Right kidney (tissue), 1 donor: Measurements from ENCODE around the gene NTF3.

Experiments used
- DNase-seq: peaks from one replicate; pipeline ENCODE4 v3.0.0-alpha.2; 2016

NTF3 gene

GRCh38 chr12:5430641-5431603 lies 986 bp upstream of the NTF3 start:
- DNase-seq = peak; percentile 47

GRCh38 chr12:5433081-5433844 lies 1.4 kb downstream of the NTF3 start:
- DNase-seq = peak; percentile 74

GRCh38 chr12:5433845-5434646 lies 2.1 kb downstream of the NTF3 start:
- DNase-seq = peak; percentile 35

GRCh38 chr12:5434647-5435560 lies 3.0 kb downstream of the NTF3 start:
- DNase-seq = no peak

- DNase-seq = peak; percentile 49
Measured at GRCh38 chr12:5437182-5437583, 5.3 kb downstream of the NTF3 start.

- DNase-seq = peak; percentile 37
Measured at GRCh38 chr12:5437589-5437988, 5.7 kb downstream of the NTF3 start.

- DNase-seq = no peak
Measured at GRCh38 chr12:5438671-5439200, 6.8 kb downstream of the NTF3 start.

- DNase-seq = no peak
Measured at GRCh38 chr12:5439371-5439771, 7.5 kb downstream of the NTF3 start.

- DNase-seq = no peak
Measured at GRCh38 chr12:5439788-5440300, 7.9 kb downstream of the NTF3 start.

- DNase-seq = no peak
Measured at GRCh38 chr12:5440978-5441377, 9.1 kb downstream of the NTF3 start.

GRCh38 chr12:5441497-5442236 lies 9.8 kb downstream of the NTF3 start:
- no peak for DNase-seq

- no peak for DNase-seq
Measured at GRCh38 chr12:5442251-5443006, 10.5 kb downstream of the NTF3 start.

- no peak for DNase-seq
Measured at GRCh38 chr12:5444520-5444919, 12.6 kb downstream of the NTF3 start.

- no peak for DNase-seq
Measured at GRCh38 chr12:5447320-5447719, 15.4 kb downstream of the NTF3 start.

GRCh38 chr12:5451251-5451650 lies 19.3 kb downstream of the NTF3 start:
- DNase-seq = no peak

GRCh38 chr12:5452569-5452968 lies 20.7 kb downstream of the NTF3 start:
- no peak for DNase-seq

GRCh38 chr12:5453466-5453865 lies 21.6 kb downstream of the NTF3 start:
- DNase-seq = no peak

GRCh38 chr12:5455045-5455444 lies 23.1 kb downstream of the NTF3 start:
- DNase-seq = no peak

- DNase-seq = no peak
Measured at GRCh38 chr12:5456030-5456429, 24.1 kb downstream of the NTF3 start.
